Gastroesophageal sphincter (tissue), 3 donors: ENCODE data around the gene PAFAH1B1.

Experiments used
- CTCF ChIP-seq, 4 experiments: fragments of 200-600 bp in 2 of 4; fragments of 450-650 bp in 2 of 4; sonication (generic) in 1 of 4; IDR thresholded peaks; one replicate each; pipeline ENCODE4 v1.5.1; 2017 to 2019; ENCODE audit warnings: antibody characterized with exemption in 4 of 4, mild to moderate bottlenecking in 2 of 4, moderate library complexity in 2 of 4
- EP300 ChIP-seq: sonication (generic); formaldehyde crosslinking; IDR thresholded peaks from one replicate; pipeline ENCODE4 v1.6.1; 2017; ENCODE audit warnings: antibody characterized with exemption, mild to moderate bottlenecking

DNA sequence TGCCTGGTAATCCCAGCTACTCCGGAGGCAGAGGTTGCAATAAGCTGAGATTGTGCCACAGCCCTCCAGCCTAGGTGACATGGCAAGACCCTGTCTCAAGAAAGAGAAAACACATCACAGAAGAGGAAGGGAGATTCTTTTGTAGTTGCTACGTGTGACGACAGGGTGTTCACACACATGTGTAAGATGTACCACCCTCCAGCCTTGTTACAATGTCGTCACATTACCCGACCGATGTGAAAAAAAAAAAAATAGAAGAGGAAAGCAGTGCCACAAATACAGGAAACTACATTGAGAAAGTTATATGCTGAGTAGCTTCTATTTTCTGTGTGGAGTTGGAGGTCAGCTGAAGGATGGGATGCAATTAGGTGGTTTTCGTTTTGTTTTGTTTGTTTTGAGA, 62.1 kb downstream of the PAFAH1B1 start:
- TF ChIP-seq CTCF (IDR thresholded peaks at IDR 0.05) (no peak), EP300 (no peak)
